LHCN-M2 (cell line): ENCODE data around the gene THSD7B. TPM values are rescaled to one million over a fixed set of nuclear protein-coding genes. Genes with fewer than 3 reads are reported as not detected.
A peak's percentile ranks its signal among the peaks of the same experiment; 100 is the strongest.
"Not testable (repeated sequence)": the region's sequence is repeated elsewhere in the genome, so short reads cannot be mapped to it uniquely, and the experiment has no call there.

ENCODE experiments used
- DNase-seq: peaks from one replicate; pipeline ENCODE4 v3.0.0-alpha.2; 2012; ENCODE audit warnings: low read depth
- total RNA-seq: library from RNA; depleted of rRNA; stranded (reverse); fragments of >200 nt; gene quantifications from 2 replicates; pipeline ENCODE4 v1.2.3, GENCODE V29; 2014

THSD7B gene
- total RNA-seq, 1 experiment from 2014 or later: not detected

DNA sequence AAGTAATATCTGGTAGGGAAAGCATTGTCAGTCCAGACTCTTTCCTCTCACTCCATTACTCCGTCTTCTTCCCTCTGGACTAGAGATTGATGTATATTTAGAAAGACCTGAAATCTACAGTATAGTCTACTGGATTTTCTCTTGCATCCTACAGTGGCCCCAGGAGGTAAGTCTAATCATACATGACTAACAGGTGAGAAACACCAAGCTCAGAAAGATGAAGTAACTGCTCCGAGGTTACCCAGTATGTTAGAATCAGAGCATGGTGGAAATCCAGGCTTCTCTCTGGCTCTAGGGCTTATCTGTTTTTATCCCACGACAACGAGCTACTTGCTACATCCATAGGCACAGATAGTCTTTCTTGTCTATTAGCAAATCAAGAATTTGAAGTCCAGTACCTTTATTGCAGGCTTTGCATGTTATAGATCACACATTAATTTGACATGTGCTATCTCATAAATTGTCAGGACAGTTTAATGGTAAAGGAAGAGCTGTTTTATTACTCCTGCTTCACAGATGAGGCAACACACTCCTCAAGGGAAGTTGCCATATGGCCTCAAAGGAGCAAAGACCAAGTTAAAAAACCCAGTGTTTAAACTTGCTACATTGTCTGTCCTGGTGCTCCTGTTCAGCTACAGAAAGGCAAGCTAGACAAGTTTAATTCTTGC, 484.3 kb downstream of the THSD7B start:
- DNase-seq: no peak

DNA sequence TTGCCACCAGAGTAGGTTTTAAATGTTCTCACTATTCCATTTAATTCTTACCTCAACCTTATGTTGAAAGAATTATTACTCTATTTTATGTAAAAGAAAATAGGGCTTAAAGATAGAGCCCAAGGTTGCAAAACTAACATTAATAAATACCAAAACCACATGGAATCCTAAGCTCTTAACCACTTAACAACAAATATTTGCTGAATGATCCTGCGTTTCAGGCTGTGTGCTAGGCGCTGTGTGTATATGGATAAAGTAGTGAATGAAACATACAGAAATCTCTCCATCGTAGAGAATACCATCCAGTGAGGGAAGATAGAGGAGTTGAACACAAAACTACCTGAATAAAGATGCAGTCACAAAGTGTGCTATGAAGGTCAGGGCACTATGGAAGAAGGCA, 485.1 kb downstream of the THSD7B start:
- DNase-seq: no peak

DNA sequence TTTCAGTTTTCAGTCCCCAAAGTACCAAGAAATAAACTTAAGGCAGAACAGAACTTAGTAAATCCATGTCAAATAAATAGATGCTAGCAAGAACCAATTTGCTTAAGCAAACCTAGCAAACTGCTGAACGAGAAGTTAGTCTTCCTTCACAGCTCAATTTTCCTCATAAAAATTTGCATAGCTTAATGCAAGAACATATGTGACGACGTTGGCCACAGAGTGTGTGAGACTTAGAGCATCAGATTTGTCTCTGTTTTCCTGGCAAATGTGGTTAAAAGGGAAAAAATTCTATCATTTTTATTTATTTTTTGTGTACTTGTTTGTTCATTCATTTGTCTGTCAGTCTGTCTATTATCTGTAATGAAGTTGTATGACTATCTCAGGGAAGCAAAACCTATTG, 485.7 kb downstream of the THSD7B start:
- DNase-seq: no peak

DNA sequence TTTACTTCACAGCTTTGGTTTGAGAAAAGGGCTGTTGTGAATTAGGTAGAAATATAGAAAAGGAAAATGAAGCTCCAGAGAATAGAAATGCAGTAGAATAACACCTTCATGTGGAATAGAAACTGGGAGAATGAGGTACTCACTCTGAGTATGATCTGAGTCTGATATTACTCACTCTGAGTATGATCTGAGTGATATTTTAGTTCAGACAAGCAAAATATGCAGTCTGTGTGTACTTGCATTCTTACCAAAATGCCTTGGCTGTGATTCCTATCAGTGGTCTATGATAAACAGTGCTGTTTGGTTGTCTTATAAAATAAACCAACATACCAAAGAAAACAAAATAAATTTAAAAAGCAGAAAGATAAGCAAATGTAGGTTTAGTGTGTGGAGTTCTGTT, 487.6 kb downstream of the THSD7B start:
- peak; percentile 54 for DNase-seq

DNA sequence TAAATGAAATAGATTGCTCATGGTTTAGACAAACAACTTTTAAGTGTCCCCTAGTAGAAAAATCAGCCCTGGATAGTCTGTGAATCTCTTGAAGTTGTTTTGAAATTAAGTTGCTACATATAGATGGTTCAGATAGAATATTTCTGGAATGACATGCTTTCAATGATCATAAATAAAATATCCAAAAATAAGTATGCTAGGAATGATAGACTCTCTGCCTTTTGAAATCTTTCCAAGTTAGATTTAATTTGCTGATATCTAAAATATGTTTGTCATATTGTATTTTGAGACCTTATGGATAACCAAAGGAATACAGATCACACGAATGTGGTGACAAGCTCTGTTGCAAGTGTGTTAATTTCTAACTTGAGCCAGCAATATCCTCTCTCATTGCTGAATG, 488.7 kb downstream of the THSD7B start:
- no peak for DNase-seq

DNA sequence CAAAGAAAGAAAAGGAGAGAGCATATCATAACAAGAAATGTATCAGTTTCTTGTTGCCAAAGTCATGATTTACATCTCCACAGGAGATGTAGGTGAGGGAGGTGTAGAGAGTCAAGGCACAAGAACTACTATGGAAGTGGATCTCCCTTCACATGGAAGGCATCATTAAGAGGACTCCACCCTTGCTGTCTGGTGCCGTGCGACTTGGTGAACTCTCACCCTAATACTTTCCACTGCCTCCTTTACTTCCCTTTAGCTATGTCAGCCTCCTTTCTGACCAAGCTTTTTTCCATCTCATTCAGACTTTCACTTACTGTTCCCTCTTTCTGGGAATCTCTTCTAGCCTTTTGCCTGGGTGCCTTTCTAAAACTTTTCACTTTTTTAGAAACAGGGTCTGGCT, 490.0 kb downstream of the THSD7B start:
- no peak for DNase-seq

DNA sequence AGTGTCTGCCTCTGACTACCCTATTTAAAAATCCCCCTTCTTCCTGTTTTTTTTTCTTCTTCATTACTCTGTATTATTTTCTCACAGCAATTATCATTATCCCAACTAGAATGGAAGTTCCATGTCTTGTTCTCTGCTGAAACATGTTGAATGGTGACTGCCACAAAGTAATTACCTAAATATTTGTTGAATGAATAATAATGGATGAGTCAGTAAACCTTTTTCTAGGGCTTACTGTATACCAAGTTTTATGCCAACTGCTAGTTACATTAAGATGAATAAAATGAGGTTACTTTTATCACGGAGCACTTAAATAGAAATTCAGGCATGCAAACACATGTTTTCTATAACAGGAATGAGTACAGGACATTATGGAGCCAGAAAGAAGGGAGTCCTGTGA, 490.6 kb downstream of the THSD7B start:
- DNase-seq: peak; percentile 46

DNA sequence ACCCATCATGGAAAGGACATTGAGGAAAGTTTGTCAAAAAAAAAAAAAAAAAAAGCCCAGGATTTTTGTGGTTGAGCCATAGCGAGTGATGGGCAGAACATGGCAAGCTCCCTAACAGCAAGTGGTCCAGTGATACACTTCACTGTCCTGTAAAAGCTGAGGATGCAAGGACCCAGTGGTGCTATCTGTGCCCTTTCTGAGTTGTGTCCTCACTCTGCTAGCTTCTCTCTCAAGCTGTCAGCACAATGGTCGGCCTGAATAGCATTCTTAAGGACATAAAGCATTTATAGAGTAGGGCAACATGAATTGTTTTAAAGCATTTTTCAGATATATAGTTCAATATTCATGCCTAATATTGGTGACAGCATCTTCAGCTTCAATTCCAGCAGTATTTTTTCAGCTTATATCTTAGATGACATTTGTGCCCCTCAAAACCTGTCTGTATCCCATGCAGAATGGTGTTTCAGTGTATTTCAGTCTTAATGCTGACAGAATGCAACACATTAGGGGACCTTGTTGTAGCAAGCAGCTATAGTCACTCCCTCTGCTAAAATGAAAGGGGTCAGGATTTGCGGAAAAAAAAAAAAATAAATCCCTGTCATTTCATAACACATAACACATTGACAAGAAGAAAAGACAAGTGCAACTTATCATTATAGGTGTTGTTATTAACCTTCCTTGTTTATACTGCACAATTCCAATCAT, 496.7 kb downstream of the THSD7B start:
- DNase-seq: no peak

DNA sequence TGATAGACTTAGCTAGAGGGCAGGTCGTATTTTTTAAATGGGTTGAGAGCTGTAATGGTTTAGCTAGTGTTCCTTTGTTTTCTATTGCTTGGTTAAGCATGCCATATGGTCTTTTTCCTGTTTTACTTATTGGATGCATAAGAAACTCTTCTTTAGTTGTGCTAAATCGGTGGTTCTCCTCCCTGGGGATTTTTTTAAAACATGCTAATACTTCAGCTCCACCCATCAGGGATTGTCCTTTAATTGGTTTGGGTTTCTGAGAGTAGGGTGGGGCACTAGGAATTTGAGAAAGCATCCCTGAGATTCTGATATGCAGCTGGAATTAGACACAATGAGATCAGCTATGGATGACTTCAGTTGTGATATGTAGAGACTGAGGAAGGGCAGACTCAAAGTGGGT, 497.2 kb downstream of the THSD7B start:
- DNase-seq: no peak

DNA sequence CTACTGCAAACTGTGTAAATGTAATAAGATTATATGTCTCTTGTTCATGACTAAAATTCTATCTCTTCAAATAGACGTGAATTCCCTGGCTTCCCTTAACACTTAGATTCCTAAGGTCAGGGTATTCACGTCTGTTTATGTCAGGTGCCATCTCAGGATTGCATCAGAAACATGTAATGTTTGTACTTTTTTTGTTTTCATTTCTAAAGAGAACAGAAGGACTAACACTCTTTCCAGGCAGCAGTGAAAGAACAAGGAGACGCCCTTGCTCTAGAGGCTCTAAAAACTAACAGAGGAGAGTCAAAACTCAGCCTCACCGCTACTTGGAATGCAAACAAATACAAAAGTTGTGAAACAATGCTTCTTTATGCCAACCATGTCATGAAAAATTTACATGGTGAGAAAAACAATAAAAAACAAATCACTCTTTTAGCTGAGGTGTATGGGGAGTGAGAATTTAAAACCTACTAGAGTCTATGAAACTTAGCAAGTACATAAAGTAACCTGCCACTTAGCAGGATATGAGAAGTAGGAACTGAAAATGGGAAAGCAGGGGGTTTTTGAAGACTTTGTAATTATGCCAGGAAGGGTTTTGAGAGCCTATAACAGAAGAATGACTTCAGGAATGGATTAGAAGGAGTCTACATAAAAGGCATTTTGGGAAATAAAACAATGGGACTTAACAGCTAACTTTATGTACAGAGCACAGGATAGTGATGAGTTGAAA, 522.7 kb downstream of the THSD7B start:
- DNase-seq: no peak

DNA sequence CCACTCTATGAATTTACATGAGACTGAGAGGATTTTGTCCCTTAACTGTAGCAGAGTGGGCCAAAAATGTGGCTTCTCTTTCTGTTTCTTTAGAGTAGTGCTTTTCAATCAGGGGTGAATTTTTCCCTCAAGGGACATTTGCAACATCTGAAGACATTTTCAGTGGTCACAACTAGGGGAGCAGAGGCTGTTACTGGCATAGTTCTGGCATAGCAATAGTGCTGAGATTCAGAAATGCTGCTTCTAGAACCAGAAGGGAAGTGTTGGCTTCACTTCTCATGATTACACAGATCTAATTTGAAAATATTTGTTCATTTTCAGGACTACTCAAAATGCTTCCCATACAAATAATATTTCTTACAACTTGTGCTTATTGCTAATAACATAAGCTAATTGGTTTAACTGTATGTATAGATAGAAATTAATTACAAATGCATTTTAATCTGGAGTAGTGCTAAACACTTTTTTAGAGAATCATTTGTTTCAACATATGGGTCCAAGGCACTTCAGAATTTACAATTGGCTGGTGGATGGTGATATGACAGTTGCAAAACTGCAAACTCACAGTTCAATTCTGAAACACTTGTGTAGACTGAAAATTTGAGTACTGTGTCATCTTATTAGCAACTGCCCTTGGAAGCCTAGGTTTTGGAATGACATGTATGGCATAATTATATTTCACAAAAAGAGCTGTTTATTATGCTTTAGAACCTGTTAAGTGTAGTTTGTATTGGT, 526.7 kb downstream of the THSD7B start:
- DNase-seq: no peak

DNA sequence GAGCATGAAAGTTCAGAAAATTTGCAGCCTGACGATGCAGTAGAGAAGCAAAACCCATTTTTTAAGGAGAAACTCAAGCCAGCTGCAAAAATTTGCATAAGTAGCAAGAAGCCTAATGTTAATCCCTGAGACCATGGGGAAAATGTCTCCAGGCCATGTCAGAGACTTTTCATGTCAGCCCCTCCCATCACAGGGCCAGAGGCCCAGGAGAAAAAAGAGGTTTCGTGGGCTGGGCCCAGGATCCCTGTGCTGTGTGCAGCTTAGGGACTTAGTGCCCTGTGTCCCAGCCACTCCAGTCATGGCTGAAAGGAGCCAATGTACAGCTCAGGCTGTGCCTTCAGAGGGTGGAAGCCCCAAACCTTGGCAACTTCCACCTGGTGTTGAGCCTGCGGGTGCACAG, 533.0 kb downstream of the THSD7B start:
- no peak for DNase-seq

DNA sequence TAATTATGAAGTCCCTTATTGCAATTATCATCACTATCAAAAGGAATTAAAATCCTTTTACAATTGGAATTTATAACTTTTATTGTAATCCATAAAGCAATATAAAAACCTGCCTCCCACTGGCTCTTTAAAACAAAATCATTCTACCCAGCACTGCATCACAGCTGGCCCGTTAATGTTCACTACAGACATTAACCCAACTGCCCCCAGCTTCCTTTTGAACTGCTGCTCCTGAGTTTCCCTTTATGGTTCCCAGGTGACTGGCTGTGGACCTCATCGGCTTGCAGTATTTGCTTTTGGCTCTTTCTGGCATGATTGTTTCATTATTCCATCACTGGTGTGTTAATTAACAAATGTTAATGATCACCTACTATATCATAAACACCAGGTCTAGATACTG, 535.6 kb downstream of the THSD7B start:
- no peak for DNase-seq

DNA sequence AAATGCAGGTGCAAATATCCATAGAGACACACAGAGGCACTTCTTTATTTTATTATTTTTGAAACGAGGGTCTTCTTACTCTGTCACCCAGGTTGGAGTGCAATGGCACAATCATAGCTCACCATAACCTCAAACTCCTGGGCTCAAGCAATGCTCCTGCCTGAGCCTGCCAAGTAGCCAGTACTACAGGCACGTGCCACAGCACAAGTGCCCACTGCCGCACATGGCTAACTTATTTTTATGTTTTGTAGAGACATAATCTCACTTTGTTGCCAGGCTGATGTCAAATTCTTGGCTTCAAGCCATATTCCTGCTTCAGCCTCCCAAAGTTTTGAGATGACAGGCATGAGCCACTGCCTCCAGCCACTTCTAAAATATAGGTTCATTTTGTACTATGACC, 537.6 kb downstream of the THSD7B start:
- no peak for DNase-seq

DNA sequence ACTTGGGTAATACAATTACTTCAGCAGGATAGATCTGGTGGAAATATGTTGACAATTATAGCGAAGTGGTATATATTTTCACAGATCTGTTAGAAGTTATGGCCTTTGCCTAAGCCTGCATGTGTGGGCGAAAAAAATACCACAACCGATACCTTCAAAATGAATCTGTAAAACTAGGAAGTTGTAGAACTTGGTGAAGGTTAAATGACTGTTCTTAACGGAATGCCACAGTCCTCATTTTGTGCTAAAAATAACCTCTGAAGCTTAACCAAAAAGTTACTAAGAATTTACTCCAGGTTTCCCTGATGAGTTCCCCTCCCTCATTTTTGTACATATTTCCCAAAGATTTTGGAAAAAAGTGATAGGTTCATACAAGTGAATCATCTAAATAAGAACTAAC, 550.7 kb downstream of the THSD7B start:
- DNase-seq: peak; percentile 19

DNA sequence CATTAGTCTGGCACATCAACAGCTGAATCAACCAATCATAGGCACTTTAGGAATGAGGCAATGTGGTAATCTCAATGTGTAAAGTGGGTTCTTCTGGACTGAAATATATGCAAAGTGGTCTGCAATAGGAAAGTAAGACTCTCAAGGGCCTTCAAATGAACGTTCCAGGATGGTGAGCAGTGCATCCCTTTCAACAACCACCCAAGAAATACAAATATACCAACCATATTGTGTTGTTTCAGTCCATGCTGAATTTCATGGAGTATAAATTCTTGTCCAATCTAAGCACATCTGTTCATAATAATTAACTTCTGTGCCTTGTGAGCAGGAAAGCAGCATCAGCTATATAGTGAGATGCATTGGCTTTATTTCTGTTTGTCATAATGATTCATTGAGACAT, 556.2 kb downstream of the THSD7B start:
- no peak for DNase-seq

DNA sequence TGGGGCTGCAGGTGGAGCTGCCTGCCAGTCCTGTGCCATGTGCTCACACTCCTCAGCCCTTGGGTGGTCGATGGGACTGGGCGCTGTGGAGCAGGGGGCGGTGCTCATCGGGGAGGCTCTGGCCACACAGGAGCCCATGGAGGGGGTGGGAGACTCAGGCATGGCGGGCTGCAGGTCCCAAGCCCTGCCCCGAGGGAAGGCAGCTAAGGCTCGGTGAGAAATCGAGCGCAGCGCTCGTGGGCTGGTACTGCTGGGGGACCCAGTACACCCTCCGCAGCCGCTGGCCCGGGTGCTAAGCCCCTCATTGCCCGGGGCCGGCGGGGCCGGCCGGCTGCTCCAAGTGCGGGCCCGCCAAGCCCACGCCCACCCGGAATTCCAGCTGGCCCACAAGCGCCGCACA, 566.2 kb downstream of the THSD7B start:
- not testable (repeated sequence) for DNase-seq

DNA sequence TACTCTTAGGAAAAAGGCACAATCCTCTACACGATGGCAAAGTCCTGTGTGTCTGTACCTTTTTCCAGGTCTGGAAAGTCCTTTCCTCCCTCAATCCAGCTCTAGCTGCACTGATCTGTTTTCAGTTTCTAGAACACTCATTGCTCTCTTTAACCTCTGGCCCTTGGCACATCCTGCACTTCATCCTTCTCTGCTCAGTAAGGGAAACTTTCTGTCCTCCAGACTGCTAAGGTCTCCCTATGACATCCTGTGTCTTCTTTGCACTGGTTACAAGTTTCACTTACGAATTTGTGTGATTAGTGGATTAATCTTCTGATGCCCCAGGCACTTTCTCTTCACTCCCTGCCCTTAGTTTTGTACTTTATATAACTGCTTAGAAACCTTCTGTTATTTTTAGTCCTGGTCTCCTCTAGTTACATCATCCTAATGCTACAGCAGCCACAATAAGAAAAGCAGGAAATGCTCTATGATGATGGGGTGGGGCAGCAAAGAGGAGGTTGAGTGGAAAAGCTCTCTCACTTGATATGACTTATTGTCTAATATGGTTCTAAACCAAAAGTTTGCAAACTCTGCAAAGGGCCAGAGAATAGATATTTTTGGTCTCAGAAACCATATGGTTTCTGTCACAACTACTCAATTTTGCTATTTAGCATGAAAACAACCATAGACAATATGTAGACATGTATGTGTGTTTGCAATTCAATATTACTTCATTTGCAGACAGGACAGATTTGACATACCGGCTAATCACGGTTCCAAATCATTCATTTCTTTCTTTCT, 568.2 kb downstream of the THSD7B start:
- peak; percentile 6 for DNase-seq

DNA sequence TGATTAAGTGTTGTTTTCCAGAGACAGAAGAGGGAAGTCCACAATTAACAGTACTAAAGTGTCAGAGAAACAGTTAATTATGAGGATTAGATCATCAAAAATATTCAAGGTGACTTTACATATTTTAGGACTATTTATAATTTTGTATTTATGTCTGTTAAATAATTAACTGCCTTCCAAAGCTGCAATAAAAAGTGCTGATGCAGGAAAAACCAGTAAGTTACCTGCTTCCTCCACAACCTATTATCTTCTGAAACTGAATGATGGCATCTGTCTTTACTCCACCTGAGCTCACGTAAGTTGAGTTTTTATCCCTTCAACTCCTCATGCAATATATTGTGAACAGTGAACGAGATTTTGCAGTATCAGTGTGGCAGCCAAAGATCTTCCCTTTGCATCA, 570.7 kb downstream of the THSD7B start:
- no peak for DNase-seq

DNA sequence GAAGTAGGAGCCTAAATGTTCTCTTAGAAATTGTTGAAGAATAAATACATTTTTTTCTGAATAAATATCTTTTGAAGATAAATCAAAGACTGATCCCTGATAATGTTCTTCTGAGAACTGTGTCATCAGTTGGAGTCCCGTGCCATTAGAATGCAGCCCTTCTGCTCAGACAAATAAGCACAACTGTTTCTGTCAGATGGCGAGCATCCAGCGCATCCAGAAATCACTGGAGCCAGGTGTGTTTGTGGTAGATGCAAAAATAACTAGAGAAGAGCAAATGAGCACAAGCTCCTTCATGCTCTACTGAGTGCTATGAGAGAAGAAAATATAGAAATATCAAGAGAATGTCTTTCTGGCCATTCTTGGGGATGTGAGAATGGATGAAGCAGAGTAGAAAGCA, 573.7 kb downstream of the THSD7B start:
- DNase-seq: peak; percentile 25

DNA sequence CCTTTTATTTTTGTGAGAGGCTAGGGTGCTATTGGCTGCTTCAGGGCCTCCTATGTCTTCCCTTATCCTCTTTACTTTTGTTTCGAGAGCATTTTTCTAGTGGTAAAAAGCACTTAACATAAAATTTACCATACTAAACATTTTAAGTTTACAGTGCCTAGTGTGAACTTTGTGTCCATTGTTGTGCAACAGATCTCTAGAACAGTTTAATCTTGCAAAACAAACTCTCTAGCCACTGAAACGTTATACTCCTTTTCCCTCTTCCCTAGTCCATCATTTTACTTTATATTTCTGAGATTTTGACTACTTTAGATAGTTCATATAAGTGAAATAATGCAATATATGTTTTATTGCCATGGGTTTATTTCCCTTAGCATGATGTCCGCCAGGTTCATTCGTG, 580.6 kb downstream of the THSD7B start:
- no peak for DNase-seq
